Central memory CD8-positive, alpha-beta T cell (primary cell): ENCODE results near the gene SLC6A6.

Experiments
- ATAC-seq: fragments of 150-1000 bp; cut with Tn5 transposase; replicated peaks from 2 replicates; pipeline ENCODE4 v1.10.0; 2022; ENCODE audit warnings: mild to moderate bottlenecking, moderate FRiP score, moderate number of reproducible peaks; ENCODE audit not compliant: poor library complexity, severe bottlenecking; ENCODE audit errors: extremely low read depth
- DNase-seq, 2 donors: peaks; one replicate each; pipeline ENCODE4 v3.0.0; 2021; ENCODE audit warnings: low spot score in 2 of 2
- H3K27ac Mint-ChIP-seq: one replicate; pipeline ENCODE4 v1.8.0; 2022; ENCODE audit warnings: low read depth, mild to moderate bottlenecking, moderate library complexity, mixed read lengths
- H3K27me3 Mint-ChIP-seq: one replicate; pipeline ENCODE4 v1.8.0; 2022; ENCODE audit warnings: mixed read lengths
- H3K36me3 Mint-ChIP-seq: one replicate; pipeline ENCODE4 v1.8.0; 2022; ENCODE audit warnings: mild to moderate bottlenecking, moderate library complexity, mixed read lengths; ENCODE audit not compliant: insufficient read depth
- H3K4me1 Mint-ChIP-seq: one replicate; pipeline ENCODE4 v1.8.0; 2022; ENCODE audit warnings: mixed read lengths
- H3K4me3 Mint-ChIP-seq: one replicate; pipeline ENCODE4 v1.8.0; 2022; ENCODE audit warnings: mild to moderate bottlenecking, moderate library complexity, mixed read lengths
- H3K9me3 Mint-ChIP-seq: one replicate; pipeline ENCODE4 v1.8.0; 2022; ENCODE audit warnings: mixed read lengths

SLC6A6 gene

DNA sequence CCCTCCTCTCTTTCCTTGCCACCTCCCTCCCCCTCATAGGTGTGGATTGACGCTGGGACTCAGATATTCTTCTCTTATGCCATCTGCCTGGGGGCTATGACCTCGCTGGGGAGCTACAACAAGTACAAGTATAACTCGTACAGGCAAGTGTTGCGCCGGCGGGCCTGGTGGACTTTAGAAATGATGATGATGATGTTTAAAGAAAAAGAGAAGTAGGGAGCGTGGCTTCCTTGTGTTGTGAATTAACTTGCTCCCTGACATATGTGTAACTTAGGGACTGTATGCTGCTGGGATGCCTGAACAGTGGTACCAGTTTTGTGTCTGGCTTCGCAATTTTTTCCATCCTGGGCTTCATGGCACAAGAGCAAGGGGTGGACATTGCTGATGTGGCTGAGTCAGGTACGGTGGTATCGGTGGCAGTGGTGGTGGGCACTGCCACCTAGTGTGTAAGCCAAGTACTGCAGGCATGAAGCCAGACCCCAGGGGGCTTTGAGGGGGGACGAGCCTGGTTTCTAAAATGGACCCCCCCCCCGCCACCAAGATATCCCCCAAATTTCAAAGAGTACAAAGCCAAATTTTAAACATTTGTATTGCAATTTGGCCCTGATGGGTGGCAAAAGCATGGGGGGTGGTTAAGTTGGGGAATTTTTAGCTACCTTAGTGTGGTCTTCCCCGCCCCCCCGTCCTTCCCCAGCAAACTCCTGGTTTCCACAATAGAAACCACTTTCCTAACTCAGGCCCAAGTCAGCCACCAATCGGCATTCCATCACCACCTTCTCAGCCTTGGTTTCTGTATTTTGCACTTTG lies 65.6 kb downstream of the SLC6A6 start:
- Mint-ChIP-seq H3K4me3 (no peak overlapping the region), H3K36me3 (peaks cover 21% of the 10 kb centered on the region), H3K27ac (no peak overlapping the region), H3K27me3 (no peaks in the 10 kb centered on the region), H3K4me1 (peaks cover 6% of the 10 kb centered on the region), H3K9me3 (no peaks in the 10 kb centered on the region)
- DNase-seq (peak; percentile 12 to 28), ATAC-seq (no peak)

DNA sequence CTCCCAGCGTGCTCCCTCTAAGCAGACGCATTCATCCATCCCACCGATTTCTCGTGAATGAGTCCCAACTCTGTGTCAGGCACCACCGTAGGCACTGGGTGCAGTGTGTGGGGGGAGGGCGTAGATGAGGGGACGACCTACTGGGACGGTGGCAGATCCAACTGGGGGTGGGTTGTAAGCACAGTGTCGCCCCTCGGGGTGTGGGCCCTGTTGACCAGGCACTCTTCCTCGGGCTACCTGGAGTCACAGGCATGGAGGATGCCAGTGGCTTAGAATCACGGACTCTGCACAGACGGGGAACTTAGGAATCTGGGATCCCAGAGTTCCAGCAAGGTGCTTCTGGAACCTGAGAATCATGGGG lies 66.2 kb downstream of the SLC6A6 start:
- Mint-ChIP-seq H3K27ac (no peak overlapping the region), H3K36me3 (peaks cover 23% of the 10 kb centered on the region), H3K27me3 (no peaks in the 10 kb centered on the region), H3K4me1 (peaks cover 2% of the 10 kb centered on the region), H3K9me3 (no peaks in the 10 kb centered on the region), H3K4me3 (no peak overlapping the region)
- ATAC-seq (no peak), DNase-seq (no peak)

DNA sequence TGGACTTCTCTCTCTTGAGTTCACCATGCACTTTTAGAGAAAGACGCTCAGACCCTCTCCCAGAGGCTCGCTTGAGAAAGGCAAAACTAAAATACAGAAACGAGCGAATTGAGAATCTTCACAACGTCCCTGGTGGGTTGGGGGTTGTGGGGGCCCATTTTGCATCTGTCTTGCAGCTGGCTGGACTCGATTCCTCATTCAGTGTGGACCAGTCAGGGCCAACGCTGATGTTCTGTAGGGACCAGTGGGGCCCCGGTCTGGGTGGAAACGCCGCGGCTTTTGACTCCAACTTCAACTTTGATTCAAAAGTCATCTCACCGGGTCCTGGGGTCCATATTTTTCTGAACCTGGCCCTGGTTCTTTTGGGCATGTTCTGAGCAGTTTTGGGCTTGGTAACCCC lies 68.1 kb downstream of the SLC6A6 start:
- no peaks in the 10 kb centered on the region for H3K9me3 Mint-ChIP-seq
- ATAC-seq (no peak), DNase-seq (no peak)
- H3K27me3 Mint-ChIP-seq, result no peaks in the 10 kb centered on the region
- no peak overlapping the region for H3K27ac Mint-ChIP-seq
- no peaks in the 10 kb centered on the region for H3K4me1 Mint-ChIP-seq
- H3K36me3 Mint-ChIP-seq, result peaks cover 24% of the 10 kb centered on the region
- H3K4me3 Mint-ChIP-seq, result no peak overlapping the region

DNA sequence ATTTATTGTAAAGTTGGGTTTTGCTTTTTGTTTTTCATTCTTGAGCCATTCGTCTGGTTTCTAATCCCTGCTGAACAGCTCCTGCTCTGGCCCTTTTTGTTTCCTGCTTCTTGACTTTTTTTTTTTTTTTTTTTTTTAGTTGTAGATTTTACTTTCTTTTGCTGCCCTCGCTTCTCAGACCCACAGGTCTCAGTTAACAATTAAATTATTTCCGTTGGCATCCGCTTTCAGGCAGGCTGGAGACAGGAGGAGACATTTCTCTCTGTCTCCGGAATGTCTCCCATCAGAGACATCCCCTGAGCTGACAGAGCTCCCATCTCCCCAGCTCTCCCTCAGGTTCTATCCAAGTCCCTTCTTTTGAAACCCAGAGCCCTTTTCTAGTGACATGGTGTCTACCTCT lies 68.6 kb downstream of the SLC6A6 start:
- no peaks in the 10 kb centered on the region for H3K4me1 Mint-ChIP-seq
- H3K9me3 Mint-ChIP-seq, result no peaks in the 10 kb centered on the region
- H3K27me3 Mint-ChIP-seq, result no peaks in the 10 kb centered on the region
- ATAC-seq (no peak), DNase-seq (no peak)
- H3K4me3 Mint-ChIP-seq, result no peak overlapping the region
- H3K27ac Mint-ChIP-seq, result no peak overlapping the region
- peaks cover 25% of the 10 kb centered on the region for H3K36me3 Mint-ChIP-seq

DNA sequence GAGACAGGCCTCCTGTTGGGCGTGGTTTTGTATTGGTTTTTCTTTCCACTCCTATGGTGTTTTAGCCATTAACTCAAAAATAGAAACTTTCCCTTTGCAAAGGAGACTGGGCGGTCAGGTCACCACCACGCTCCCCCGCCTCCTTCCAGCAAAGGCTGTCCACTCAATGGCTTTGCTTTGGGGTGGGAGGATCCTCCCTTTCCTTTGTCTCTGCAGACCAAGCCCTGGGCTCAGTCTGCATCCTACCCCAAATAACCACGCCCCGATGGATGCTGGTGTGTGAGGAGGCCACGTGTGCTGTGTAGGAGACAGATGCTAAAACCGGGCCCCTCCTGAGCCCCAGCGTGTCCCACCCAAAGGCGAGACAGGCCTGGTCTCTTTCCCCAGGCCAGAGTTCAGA lies 69.3 kb downstream of the SLC6A6 start:
- Mint-ChIP-seq H3K27ac (no peak overlapping the region), H3K4me3 (no peak overlapping the region), H3K4me1 (no peaks in the 10 kb centered on the region), H3K9me3 (no peaks in the 10 kb centered on the region), H3K27me3 (no peaks in the 10 kb centered on the region), H3K36me3 (peaks cover 25% of the 10 kb centered on the region)
- DNase-seq (no peak), ATAC-seq (no peak)

DNA sequence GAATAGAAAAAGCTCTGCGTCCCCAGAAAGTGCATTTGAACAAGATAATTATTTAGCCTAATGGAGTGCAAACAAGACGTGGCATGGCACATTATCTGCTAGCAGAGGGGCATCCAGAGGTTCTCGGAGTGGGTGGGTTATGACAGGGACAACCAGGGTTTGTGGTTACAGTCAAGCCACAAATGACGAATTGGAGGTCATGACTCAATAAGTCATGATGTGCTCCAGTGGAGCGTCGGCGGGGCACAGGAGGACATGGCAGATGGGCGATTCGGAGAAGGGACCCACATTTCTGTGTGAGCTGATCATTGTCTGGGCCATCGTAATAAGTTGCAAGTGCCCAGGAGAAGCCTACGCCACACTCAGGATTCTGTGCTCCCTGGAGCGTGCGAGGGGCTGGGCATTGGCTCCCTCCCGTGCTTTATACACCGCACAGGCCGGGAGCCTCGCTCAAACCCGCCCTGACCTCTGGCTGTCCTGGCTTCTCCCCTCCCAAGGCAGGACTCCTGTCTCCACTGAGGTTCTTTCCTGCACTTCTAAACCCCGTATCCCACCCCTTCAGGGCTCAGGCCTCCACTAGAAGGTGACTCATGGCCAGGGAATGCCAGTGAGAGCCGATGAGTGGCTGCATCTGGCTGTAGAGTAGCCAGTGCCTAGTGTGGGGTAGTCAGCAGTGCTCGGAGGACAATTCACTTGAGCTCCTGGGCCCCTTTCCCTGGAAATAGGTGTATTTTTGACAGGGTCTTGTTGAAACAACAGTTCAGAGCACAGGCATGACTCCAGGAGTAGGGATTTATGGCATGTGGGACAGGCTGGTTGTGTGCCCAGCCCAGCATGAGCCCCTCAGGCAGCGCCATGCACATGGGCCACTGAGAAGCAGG lies 70.3 kb downstream of the SLC6A6 start:
- no peak overlapping the region for H3K27ac Mint-ChIP-seq
- DNase-seq (no peak), ATAC-seq (no peak)
- H3K27me3 Mint-ChIP-seq, result no peaks in the 10 kb centered on the region
- H3K4me1 Mint-ChIP-seq, result no peaks in the 10 kb centered on the region
- peaks cover 23% of the 10 kb centered on the region for H3K36me3 Mint-ChIP-seq
- no peak overlapping the region for H3K4me3 Mint-ChIP-seq
- H3K9me3 Mint-ChIP-seq, result no peaks in the 10 kb centered on the region

DNA sequence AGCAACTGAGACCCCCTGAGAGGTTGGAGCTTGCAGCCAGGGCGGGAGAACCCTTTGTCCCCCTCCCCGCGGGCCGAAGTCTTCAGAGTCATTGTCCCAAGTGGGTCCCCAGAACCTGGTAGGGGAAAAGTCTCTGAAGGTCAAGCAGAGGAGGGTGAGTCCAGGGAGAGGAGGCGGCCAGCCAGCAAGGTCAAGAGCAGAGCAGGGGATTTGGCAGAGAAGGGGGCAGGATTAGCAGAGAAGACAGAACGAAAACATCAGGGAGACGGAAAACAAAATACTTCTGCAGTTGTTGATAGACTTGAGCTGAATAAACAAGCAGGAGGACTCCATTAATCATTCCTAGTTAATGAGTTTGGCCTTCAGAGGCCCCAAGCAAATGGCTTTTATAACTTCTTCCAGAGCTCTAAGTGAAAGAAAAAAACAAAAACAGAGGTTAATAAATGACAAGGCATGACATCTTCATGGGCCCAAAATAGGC lies 71.0 kb downstream of the SLC6A6 start:
- no peaks in the 10 kb centered on the region for H3K4me1 Mint-ChIP-seq
- H3K27me3 Mint-ChIP-seq, result no peaks in the 10 kb centered on the region
- DNase-seq, result no peak
- no peak overlapping the region for H3K27ac Mint-ChIP-seq
- no peak for ATAC-seq
- no peak overlapping the region for H3K4me3 Mint-ChIP-seq
- peaks cover 23% of the 10 kb centered on the region for H3K36me3 Mint-ChIP-seq
- no peaks in the 10 kb centered on the region for H3K9me3 Mint-ChIP-seq

DNA sequence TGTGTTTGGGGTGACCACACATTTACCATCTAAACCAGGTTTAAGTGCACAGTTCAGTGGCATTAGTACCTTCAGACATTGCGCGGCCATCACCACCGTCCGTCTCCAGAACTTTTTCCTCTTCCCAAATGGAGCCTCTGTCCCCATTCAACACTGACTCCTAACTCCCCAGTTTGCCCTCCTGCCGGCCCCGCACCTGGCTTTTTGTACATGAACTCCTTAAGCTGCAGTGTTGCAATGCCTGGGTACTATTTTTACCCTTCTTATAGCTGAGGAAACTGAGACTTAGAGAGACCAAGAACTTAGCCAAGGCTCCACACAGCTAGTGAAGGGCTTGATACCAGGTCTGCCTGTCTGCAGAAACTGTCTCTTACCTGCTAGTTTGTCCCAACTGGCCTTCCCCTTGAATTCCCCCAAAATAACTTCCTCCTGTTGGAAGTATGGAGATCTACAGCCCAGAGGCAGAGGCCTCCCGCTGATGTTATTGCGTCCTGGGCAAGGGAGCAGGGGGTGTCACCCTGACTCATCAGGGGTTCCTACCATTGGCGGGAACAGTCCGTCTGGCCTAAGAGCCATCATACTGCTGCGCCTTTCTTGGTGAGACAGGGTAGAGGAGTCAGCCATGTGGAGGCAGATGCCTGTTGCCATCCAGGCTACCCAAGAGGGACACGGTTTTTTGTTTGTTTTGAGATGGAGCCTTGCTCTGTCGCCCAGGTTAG lies 72.1 kb downstream of the SLC6A6 start:
- Mint-ChIP-seq H3K36me3 (peaks cover 24% of the 10 kb centered on the region), H3K27ac (no peak overlapping the region)

DNA sequence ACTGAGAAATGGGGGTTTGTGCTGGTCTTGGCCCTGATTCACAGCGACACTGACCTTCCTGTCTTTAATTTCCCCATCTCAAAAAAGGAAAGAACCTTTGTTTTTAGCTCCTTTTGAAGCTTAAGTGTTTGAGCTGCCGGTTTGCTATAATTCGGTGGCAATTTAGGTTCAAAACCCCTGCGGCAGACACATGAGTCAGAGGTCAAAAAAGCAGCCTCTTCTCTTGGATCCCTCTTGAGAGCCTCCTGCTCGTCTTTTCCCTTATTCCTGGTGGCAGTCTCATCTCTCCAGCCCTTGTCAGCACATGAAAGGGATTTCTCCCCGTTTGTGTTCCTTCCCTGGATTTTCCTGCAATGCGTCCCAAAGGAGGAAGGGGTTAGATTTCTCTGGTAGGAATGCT lies 73.2 kb downstream of the SLC6A6 start:
- ATAC-seq, result no peak
- H3K4me3 Mint-ChIP-seq, result no peak overlapping the region
- no peak overlapping the region for H3K27ac Mint-ChIP-seq
- H3K36me3 Mint-ChIP-seq, result peaks cover 20% of the 10 kb centered on the region
- no peak for DNase-seq
- no peaks in the 10 kb centered on the region for H3K27me3 Mint-ChIP-seq
- no peaks in the 10 kb centered on the region for H3K9me3 Mint-ChIP-seq
- no peaks in the 10 kb centered on the region for H3K4me1 Mint-ChIP-seq

More for the DNA sequence above, 72.1 kb downstream of the SLC6A6 start:
- Mint-ChIP-seq H3K9me3 (no peaks in the 10 kb centered on the region), H3K4me1 (no peaks in the 10 kb centered on the region), H3K27me3 (no peaks in the 10 kb centered on the region), H3K4me3 (no peak overlapping the region)
- ATAC-seq, result no peak
- DNase-seq, result no peak

DNA sequence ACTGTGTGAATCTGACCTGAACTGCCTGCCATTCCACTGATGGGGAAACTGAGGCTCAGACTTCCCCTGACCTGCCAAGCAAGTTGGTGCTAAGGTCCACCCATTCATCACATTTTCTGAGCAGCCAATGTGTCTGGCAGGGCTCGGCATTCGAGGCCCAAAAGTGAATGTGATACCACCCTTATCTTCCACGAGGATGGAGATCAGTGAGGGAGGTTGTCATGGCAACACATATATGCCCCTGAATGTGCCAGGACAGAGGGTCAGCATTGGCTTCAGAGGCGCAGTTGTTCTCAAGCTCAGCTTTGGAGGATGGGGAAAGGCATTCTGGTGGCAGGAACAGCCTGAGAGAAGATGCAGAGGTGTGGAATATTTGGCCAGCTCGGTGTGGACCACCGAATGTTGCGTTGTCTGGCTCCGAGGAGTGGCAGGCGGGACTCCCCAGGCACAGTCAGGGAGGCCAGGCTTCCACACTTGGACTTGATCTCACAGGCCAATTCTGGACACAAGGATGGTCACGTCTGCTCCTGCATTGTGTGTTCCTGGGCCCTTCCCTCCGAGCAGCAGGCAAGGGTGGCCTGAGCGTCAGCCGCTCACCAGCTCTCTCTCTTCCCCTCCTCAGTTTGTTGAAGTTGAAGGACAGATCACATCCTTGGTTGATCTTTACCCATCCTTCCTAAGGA lies 74.3 kb downstream of the SLC6A6 start:
- no peaks in the 10 kb centered on the region for H3K4me1 Mint-ChIP-seq
- DNase-seq (no peak), ATAC-seq (no peak)
- H3K27me3 Mint-ChIP-seq, result no peaks in the 10 kb centered on the region
- H3K27ac Mint-ChIP-seq, result no peak overlapping the region
- H3K36me3 Mint-ChIP-seq, result peaks cover 20% of the 10 kb centered on the region
- H3K9me3 Mint-ChIP-seq, result no peaks in the 10 kb centered on the region
- no peak overlapping the region for H3K4me3 Mint-ChIP-seq

DNA sequence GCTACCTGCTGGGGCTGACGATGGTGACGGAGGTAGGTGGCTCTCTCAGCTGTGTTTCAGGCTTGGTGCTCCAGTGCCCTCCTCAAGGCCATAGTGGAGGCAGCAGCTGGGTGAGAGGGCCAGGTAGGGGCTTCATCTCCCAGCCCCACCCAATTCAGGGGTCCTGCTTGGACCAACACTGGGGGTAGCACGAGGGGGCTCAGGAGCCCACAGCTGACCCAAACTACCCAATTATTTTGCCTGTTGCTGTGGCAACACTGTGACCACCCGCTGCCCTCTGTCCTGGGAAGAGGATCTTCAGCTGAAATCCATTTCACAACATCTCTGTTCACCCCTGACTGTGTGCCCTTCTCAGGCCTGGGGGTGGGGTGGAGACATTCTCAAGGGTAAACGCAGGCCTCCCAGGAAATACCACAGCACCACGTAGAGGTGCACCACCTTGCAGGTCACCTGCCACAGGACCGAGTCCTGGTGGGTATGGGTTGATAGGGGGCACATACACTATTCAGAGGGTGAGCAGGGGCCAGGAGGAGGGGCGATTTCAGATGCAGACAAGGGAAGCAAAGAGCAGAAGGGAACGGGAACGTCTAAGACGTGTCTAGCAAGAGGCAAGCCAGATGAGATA lies 75.0 kb downstream of the SLC6A6 start:
- no peak for DNase-seq
- Mint-ChIP-seq H3K4me1 (no peaks in the 10 kb centered on the region), H3K9me3 (no peaks in the 10 kb centered on the region), H3K36me3 (peaks cover 16% of the 10 kb centered on the region), H3K27ac (no peak overlapping the region), H3K4me3 (no peak overlapping the region), H3K27me3 (no peaks in the 10 kb centered on the region)
- ATAC-seq, result no peak
